GM21526 (cell line): ENCODE results near the gene SLC12A5.

ENCODE experiments used
- ATAC-seq: cut with Tn5 transposase; IDR thresholded peaks from one replicate; pipeline ENCODE4 v1.9.1; 2021; ENCODE audit warnings: moderate library complexity; ENCODE audit not compliant: unreplicated experiment, low FRiP score

The SLC12A5 gene

GRCh38 chr20:46025376-46025783 is 3.6 kb upstream of the SLC12A5 start:
- no peak for ATAC-seq

- ATAC-seq: no peak
These were observed 1.7 kb upstream of the SLC12A5 start for GRCh38 chr20:46027245-46027853.

GRCh38 chr20:46028110-46028509 is 905 bp upstream of the SLC12A5 start:
- no peak for ATAC-seq

DNA sequence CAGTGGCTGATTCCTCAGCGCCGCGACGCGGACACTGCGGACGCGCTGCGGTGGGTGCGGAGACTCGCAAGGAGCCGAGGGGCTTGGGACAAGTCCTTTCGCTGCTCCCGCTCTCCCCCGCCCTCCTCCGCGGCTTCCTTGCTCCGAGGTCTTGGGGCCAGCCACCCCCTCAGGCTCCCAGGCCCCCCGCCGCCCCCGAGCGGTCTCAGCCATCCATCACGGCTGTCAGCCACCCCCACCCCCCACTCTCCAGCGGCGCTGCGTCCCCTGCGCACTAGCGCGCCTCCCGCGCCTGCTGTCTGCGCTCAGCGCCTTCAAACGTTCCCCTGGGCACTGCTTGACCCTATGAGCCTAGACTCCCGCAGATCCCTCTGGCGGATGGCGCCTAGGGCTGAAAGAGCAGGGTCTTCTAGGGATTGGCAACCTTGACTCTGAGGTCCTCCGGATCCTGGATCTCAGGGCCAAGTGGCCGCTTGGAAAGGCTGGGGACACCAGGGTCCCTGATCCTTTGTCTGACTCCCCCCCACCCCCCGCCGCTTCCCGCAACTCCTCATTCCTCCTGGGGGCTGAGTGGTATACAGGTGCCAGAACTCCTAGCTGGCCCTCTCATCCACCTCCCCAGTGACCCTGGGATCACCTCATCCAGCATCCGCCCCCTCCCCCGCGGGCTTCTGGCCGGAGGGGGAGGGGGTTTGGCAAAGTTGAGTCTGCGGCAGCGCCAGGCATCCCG is 1.4 kb downstream of the SLC12A5 start:
- ATAC-seq: no peak

DNA sequence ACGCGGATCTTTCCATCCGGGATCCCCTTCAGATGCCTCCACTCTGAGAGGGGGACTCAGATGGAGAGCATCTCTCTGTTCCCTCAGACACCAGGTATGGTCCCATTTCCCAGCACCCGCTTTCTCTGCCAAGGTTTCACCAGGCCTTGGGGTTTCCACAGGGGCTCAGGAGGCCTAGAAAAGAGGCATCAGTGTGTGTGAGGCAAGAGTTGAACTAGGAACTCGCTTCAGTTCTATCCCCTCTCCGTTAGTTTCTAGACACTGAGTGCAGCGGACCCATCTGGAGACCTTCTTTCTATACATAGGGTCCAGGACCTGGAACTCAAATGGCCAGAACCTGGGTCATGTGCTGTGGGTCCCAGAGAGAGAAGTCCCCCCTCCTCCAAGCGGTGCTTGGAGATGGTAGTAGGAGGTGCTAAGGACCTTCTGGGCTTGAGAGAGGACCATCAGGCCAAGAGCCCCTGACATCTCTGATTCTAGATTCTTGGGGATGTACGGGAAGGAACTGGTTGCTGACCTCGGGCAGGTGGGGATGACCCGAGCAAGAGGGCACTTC is 2.1 kb downstream of the SLC12A5 start:
- no peak for ATAC-seq

GRCh38 chr20:46031701-46032254 is 2.8 kb downstream of the SLC12A5 start:
- ATAC-seq: no peak

DNA sequence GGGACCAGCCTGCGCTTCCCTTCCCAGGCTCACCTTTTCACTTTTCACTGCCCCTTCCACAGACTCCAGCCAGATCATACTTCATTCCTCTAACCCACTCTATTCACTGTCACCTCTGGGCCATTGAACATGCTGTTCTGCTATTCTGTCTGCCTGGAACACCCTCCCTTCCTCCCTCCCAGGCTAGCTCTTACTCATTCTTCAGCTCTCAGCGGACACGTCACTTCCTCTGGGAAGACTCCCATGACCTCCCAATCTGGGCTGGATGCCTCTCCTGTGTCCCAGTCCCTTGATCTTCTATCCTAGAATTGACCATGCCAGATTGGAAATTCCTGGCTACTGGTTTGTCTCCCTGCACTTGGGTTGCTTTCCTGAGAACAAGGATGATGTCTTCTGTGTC is 5.0 kb downstream of the SLC12A5 start:
- ATAC-seq: no peak

- no peak for ATAC-seq
These were observed 6.2 kb downstream of the SLC12A5 start for GRCh38 chr20:46035253-46035652.

- no peak for ATAC-seq
These were observed 6.7 kb downstream of the SLC12A5 start for GRCh38 chr20:46035713-46036112.

DNA sequence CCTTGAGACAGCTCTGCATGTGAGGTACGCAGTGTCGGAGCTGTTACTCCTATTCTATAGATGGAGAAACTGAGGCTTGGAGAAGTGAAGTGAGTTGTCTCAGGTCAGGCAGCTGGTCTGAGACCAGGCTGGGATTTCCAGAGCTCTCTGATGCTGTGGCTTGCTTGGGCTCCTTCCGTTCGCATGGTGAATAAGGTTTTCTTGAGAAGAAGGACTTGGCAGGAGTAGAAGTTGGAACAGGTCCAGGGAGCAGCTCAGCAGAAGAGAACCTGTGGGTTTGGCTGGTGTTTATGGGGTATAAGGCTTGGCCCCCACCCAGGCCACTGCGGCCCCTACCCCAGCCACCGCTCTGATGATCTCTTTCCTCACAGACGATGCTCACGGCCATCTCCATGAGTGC is 7.4 kb downstream of the SLC12A5 start:
- no peak for ATAC-seq

GRCh38 chr20:46037036-46037435 is 8.0 kb downstream of the SLC12A5 start:
- no peak for ATAC-seq

- no peak for ATAC-seq
These were observed 12.0 kb downstream of the SLC12A5 start for GRCh38 chr20:46040902-46041535.

DNA sequence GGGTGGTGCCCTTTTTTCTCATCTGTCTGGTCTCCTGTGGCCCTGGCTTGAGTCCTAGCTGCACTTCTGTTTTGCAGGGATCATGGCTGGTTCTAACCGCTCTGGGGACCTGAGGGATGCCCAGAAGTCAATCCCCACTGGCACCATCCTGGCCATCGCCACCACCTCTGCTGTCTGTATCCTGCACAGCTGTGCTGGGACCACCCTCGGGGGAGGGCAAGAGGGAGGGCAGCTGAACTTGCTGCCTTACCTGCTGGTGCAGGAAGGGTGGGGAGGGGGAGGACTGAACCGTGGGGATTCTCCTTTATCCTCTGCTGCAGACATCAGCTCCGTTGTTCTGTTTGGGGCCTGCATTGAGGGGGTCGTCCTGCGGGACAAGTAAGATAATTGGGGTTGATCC is 14.5 kb downstream of the SLC12A5 start:
- ATAC-seq: no peak

DNA sequence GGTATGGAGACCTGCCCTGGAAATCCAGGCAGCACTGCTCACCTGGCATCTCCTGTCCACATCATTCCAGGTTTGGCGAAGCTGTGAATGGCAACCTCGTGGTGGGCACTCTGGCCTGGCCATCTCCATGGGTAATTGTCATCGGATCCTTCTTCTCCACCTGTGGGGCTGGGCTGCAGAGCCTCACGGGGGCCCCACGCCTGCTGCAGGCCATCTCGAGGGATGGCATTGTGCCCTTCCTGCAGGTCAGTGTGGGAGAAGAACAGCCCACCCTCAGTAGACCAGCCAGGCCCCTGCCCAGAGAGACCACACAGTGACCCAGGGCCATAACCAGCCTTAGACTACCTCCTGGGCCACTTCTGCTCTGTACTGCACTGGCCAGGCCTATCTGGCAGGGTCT is 15.9 kb downstream of the SLC12A5 start:
- ATAC-seq: no peak

DNA sequence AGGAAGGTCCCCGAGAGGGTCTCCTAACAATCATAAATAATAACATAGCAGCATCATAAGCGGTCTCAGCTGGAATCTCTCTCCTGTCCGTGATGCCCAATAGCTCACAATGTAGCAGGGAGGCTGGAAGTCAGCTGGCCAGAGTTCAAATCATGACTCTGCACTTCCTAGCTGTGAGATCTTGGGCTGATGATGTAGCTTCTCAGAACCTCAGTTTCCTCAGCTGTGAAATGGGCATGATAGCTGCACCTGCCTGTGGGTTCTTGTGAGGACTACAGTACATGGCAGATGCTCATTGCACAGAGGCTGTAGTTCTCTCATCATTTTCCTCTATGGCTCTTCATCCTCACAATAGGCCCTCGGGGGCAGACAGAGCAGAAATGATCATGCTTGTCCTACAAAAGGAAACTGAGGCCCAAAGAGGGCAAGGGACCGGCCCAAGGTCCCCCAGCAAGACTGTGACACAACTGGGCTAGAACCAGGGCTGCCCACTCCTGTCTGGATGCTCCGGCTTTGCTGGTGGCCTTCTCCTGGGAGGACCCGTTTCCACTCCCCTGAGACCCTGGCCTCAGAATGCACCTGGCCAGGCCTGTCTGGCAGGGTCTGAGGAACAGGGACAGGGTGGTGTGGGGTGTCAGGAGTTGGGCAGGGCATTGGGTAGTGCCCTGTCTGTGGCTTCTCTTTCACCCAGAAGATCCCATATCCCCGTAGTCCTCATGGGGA is 17.7 kb downstream of the SLC12A5 start:
- no peak for ATAC-seq

GRCh38 chr20:46047821-46048220 is 18.8 kb downstream of the SLC12A5 start:
- ATAC-seq: no peak

- no peak for ATAC-seq
These were observed 20.2 kb downstream of the SLC12A5 start for GRCh38 chr20:46049190-46049589.

DNA sequence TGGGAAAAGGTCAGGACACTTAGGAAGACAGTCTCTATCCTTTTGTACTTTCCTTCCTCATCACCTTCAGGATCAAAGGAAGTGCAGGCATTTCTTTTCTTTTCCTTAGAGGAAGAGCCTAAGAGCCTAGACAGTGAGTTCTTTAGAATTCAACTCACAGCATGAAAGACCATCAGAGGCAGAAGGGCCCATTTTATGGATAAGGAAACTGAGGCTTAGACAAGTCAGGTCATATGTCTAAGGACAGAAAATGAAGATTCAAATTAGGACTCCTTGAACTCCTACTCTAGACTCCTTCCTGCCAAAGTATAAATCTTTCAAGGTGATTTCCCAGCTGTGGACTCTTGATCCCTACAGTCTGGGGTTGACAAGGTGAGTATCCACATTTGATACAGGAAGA is 20.8 kb downstream of the SLC12A5 start:
- ATAC-seq: no peak

DNA sequence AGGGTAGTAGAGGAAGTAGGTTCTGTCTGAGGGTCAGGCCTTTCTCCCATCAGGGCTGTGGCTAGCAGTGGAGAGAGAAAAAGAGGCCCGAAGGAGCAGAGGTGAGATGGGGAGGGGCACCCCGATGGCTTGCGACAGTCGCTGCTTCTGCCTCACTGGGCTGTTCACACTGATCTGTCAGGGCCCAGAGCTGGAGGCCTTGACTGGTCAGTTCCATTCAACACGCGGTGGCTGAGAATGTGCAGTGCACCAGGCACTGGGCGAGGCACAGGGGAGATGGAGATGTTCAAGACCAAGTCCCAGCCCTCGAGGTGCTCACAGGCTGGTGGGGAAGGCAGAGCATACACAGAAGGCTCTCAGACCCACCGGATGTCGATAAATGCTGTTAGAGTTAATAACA is 21.4 kb downstream of the SLC12A5 start:
- ATAC-seq: no peak

DNA sequence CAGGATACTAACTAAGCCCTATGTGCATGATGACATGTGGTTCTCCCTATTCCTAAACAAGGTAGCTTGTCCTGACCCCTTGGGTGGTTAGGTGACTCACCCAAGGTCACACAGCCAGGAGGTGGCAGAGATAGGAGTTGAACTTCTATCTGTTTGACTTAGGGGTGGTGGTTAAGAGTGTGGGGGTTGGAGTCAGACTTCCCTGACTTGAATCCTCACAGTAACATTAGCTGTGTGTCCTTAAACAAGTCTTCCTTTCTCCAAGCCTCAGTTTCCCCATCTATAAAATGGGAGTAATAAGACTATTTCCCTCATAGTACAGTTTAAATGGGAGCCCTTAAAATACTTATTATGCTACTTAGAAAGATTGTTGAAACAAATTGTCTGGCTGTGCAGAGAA is 21.9 kb downstream of the SLC12A5 start:
- ATAC-seq: no peak
